ENCODE results near the gene SPTAN1.
"Not testable (repeated sequence)": the region's sequence is repeated elsewhere in the genome, so short reads cannot be mapped to it uniquely, and the experiment has no call there.

Gene SPTAN1

GRCh38 chr9:128634111-128634510 lies 81.7 kb downstream of the SPTAN1 start:
- DNase-seq = no peak

- DNase-seq = no peak
Measured at GRCh38 chr9:128634651-128635262, 82.4 kb downstream of the SPTAN1 start.

GRCh38 chr9:128635266-128636023 lies 83.1 kb downstream of the SPTAN1 start:
- no peak for DNase-seq

- no peak for DNase-seq
Measured at GRCh38 chr9:128636024-128636390, 83.6 kb downstream of the SPTAN1 start.

GRCh38 chr9:128636556-128637530 lies 84.5 kb downstream of the SPTAN1 start:
- no peak for DNase-seq

- DNase-seq = no peak
Measured at GRCh38 chr9:128637656-128638055, 85.3 kb downstream of the SPTAN1 start.

GRCh38 chr9:128638580-128638979 lies 86.2 kb downstream of the SPTAN1 start:
- no peak for DNase-seq

GRCh38 chr9:128640603-128641002 lies 88.2 kb downstream of the SPTAN1 start:
- DNase-seq = no peak

GRCh38 chr9:128642675-128643245 lies 90.4 kb downstream of the SPTAN1 start:
- no peak for DNase-seq

GRCh38 chr9:128643519-128644300 lies 91.3 kb downstream of the SPTAN1 start:
- no peak for DNase-seq

- DNase-seq = not testable (repeated sequence)
Measured at GRCh38 chr9:128648206-128648605, 95.8 kb downstream of the SPTAN1 start.

GRCh38 chr9:128651798-128652197 lies 99.4 kb downstream of the SPTAN1 start:
- DNase-seq = no peak

GRCh38 chr9:128653908-128654307 lies 101.5 kb downstream of the SPTAN1 start:
- DNase-seq = no peak

GRCh38 chr9:128654481-128654880 lies 102.1 kb downstream of the SPTAN1 start:
- DNase-seq = no peak

- peak; percentile 95 for DNase-seq
Measured at GRCh38 chr9:128656416-128657343, 104.3 kb downstream of the SPTAN1 start, which contains the start of gene DYNC2I2. Gene DYNC2I2, minus strand, starts transcription at chr9:128656847. Its CDS starts 121 bp downstream, at chr9:128656726.

- no peak for DNase-seq
Measured at GRCh38 chr9:128657344-128657704, 104.9 kb downstream of the SPTAN1 start.

- no peak for DNase-seq
Measured at GRCh38 chr9:128657796-128658195, 105.4 kb downstream of the SPTAN1 start.

- not testable (repeated sequence) for DNase-seq
Measured at GRCh38 chr9:128666481-128666941, 114.1 kb downstream of the SPTAN1 start.

- DNase-seq = no peak
Measured at GRCh38 chr9:128669786-128670185, 117.4 kb downstream of the SPTAN1 start.

- no peak for DNase-seq
Measured at GRCh38 chr9:128675382-128675781, 123.0 kb downstream of the SPTAN1 start.

GRCh38 chr9:128677794-128678193 lies 125.4 kb downstream of the SPTAN1 start:
- no peak for DNase-seq
